ENCODE results near the gene GNAZ.

GNAZ gene

GRCh38 chr22:23122992-23123803 is 52.9 kb downstream of the GNAZ start:
- Histone ChIP-seq H3K36me3 (ENCODE audit: insufficient read depth, low read length) (no peaks in the 10 kb centered on the region), H3K27ac (no peak overlapping the region), H3K9ac (ENCODE audit: insufficient read length) (no peak overlapping the region), H3K9me3 (ENCODE audit: low read depth, low read length) (no peaks in the 10 kb centered on the region), H3K4me3 (no peak overlapping the region)
- no peak for DNase-seq (ENCODE audit: low read depth, low spot score)
- no peak for TF ChIP-seq EZH2 (IDR thresholded peaks at IDR 0.05)
- no peak for TF ChIP-seq FOXP2 (optimal IDR thresholded peaks at IDR 0.05; ENCODE audit: control extremely low read depth, extremely low read length, insufficient read depth)
- no peak for TF ChIP-seq POLR2AphosphoS5 (IDR thresholded peaks at IDR 0.05; ENCODE audit: borderline replicate concordance, low read depth, low read length)

GRCh38 chr22:23123804-23124254 is 53.5 kb downstream of the GNAZ start:
- TF ChIP-seq POLR2AphosphoS5 (IDR thresholded peaks at IDR 0.05; ENCODE audit: borderline replicate concordance, low read depth, low read length) (no peak), FOXP2 (optimal IDR thresholded peaks at IDR 0.05; ENCODE audit: control extremely low read depth, extremely low read length, insufficient read depth) (no peak), EZH2 (IDR thresholded peaks at IDR 0.05) (no peak)
- DNase-seq (ENCODE audit: low read depth, low spot score) = no peak
- no peak overlapping the region for H3K9ac ChIP-seq (ENCODE audit: insufficient read length)

GRCh38 chr22:23124611-23125511 is 54.5 kb downstream of the GNAZ start:
- DNase-seq (ENCODE audit: low read depth, low spot score) = no peak
- H3K4me3 ChIP-seq = no peak overlapping the region
- no peaks in the 10 kb centered on the region for H3K36me3 ChIP-seq (ENCODE audit: insufficient read depth, low read length)
- no peaks in the 10 kb centered on the region for H3K9me3 ChIP-seq (ENCODE audit: low read depth, low read length)
- no peak overlapping the region for H3K9ac ChIP-seq (ENCODE audit: insufficient read length)
- no peak overlapping the region for H3K27ac ChIP-seq
- no peak for TF ChIP-seq FOXP2 (optimal IDR thresholded peaks at IDR 0.05; ENCODE audit: control extremely low read depth, extremely low read length, insufficient read depth)
- TF ChIP-seq POLR2AphosphoS5 (IDR thresholded peaks at IDR 0.05; ENCODE audit: borderline replicate concordance, low read depth, low read length) = no peak
- no peak for TF ChIP-seq EZH2 (IDR thresholded peaks at IDR 0.05)

More at GRCh38 chr22:23123804-23124254, 53.5 kb downstream of the GNAZ start:
- Histone ChIP-seq H3K27ac (no peak overlapping the region), H3K9me3 (ENCODE audit: low read depth, low read length) (no peaks in the 10 kb centered on the region), H3K36me3 (ENCODE audit: insufficient read depth, low read length) (no peaks in the 10 kb centered on the region), H3K4me3 (no peak overlapping the region)

GRCh38 chr22:23125512-23126103 is 55.3 kb downstream of the GNAZ start:
- Histone ChIP-seq H3K36me3 (ENCODE audit: insufficient read depth, low read length) (no peaks in the 10 kb centered on the region), H3K27ac (no peak overlapping the region), H3K9ac (ENCODE audit: insufficient read length) (no peak overlapping the region), H3K4me3 (no peak overlapping the region), H3K9me3 (ENCODE audit: low read depth, low read length) (no peaks in the 10 kb centered on the region)
- TF ChIP-seq POLR2AphosphoS5 (IDR thresholded peaks at IDR 0.05; ENCODE audit: borderline replicate concordance, low read depth, low read length) (no peak), FOXP2 (optimal IDR thresholded peaks at IDR 0.05; ENCODE audit: control extremely low read depth, extremely low read length, insufficient read depth) (no peak), EZH2 (IDR thresholded peaks at IDR 0.05) (no peak)
- DNase-seq (ENCODE audit: low read depth, low spot score) = no peak

GRCh38 chr22:23126165-23127054 is 56.1 kb downstream of the GNAZ start:
- TF ChIP-seq EZH2 (IDR thresholded peaks at IDR 0.05) (no peak), FOXP2 (optimal IDR thresholded peaks at IDR 0.05; ENCODE audit: control extremely low read depth, extremely low read length, insufficient read depth) (no peak)
- no peak overlapping the region for H3K4me3 ChIP-seq
- H3K9me3 ChIP-seq (ENCODE audit: low read depth, low read length) = no peaks in the 10 kb centered on the region
- H3K9ac ChIP-seq (ENCODE audit: insufficient read length) = no peak overlapping the region
- H3K27ac ChIP-seq = no peak overlapping the region
- H3K36me3 ChIP-seq (ENCODE audit: insufficient read depth, low read length) = no peaks in the 10 kb centered on the region
- no peak for DNase-seq (ENCODE audit: low read depth, low spot score)

- Histone ChIP-seq H3K36me3 (ENCODE audit: insufficient read depth, low read length) (no peaks in the 10 kb centered on the region), H3K4me3 (no peak overlapping the region), H3K27ac (no peak overlapping the region), H3K9me3 (ENCODE audit: low read depth, low read length) (no peaks in the 10 kb centered on the region), H3K9ac (ENCODE audit: insufficient read length) (no peak overlapping the region)
- no peak for TF ChIP-seq EZH2 (IDR thresholded peaks at IDR 0.05)
- no peak for TF ChIP-seq POLR2AphosphoS5 (IDR thresholded peaks at IDR 0.05; ENCODE audit: borderline replicate concordance, low read depth, low read length)
- no peak for TF ChIP-seq FOXP2 (optimal IDR thresholded peaks at IDR 0.05; ENCODE audit: control extremely low read depth, extremely low read length, insufficient read depth)
- DNase-seq (ENCODE audit: low read depth, low spot score) = no peak
These were observed 56.9 kb downstream of the GNAZ start for GRCh38 chr22:23127055-23127756.

- Histone ChIP-seq H3K9ac (ENCODE audit: insufficient read length) (no peak overlapping the region), H3K9me3 (ENCODE audit: low read depth, low read length) (no peaks in the 10 kb centered on the region), H3K27ac (no peak overlapping the region), H3K4me3 (no peak overlapping the region), H3K36me3 (ENCODE audit: insufficient read depth, low read length) (no peaks in the 10 kb centered on the region)
- TF ChIP-seq POLR2AphosphoS5 (IDR thresholded peaks at IDR 0.05; ENCODE audit: borderline replicate concordance, low read depth, low read length) (no peak), EZH2 (IDR thresholded peaks at IDR 0.05) (no peak), FOXP2 (optimal IDR thresholded peaks at IDR 0.05; ENCODE audit: control extremely low read depth, extremely low read length, insufficient read depth) (no peak)
- DNase-seq (ENCODE audit: low read depth, low spot score) = no peak
These were observed 57.5 kb downstream of the GNAZ start for GRCh38 chr22:23127788-23128187.
